ENCODE results near the gene TRMT11.

DNA sequence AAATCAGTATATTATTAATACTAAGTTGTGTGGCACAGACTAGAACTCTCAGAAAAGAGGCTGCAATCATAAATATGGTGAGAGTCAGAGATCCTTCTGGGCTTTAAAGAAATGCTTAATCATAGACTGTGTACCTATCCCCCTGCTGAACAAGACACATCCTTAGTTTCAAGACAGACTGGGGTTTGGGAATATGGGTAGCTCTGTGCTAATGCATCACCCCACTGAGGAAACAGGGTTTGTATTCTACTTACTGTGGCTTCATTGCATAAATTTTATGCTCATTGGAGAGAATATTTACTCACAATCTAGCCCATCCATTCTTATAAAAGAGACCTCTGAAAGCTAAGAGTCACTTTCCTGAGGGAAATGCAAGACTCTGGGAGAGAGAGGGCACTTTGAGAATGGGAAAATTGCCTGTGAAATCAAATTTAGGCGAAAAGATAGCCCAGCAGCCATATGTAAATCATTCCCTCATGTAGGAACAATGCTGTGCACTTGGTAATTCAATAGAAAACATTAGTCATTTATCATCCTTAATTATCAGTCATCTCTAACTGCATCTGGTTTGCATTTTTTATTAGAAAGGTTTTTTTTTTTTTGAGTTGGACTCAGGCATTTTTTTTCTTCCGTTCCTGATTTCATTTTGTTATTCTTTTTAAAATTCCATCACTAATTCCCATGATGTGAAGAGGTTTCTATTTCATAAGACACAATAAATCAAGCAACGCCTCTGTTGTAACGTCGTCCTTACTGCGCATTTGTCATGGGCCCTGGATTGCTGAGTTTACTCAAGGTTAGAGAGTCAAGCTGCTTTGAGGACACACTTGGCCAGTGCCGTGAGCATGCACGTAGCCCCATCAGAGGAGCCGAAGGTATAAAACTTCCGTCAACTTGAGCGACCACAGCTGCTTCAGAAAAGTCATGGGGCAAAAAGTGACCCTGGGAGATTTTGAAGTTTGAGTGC lies 91.8 kb downstream of the TRMT11 start:
- TF ChIP-seq, protein P1, sequence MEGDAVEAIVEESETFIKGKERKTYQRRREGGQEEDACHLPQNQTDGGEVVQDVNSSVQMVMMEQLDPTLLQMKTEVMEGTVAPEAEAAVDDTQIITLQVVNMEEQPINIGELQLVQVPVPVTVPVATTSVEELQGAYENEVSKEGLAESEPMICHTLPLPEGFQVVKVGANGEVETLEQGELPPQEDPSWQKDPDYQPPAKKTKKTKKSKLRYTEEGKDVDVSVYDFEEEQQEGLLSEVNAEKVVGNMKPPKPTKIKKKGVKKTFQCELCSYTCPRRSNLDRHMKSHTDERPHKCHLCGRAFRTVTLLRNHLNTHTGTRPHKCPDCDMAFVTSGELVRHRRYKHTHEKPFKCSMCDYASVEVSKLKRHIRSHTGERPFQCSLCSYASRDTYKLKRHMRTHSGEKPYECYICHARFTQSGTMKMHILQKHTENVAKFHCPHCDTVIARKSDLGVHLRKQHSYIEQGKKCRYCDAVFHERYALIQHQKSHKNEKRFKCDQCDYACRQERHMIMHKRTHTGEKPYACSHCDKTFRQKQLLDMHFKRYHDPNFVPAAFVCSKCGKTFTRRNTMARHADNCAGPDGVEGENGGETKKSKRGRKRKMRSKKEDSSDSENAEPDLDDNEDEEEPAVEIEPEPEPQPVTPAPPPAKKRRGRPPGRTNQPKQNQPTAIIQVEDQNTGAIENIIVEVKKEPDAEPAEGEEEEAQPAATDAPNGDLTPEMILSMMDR (IDR thresholded peaks at IDR 0.05): no peak
- TF ChIP-seq EP300 (IDR thresholded peaks at IDR 0.05): no peak

All from ovary (tissue), 3 donors.